HCT116 (cell line): ENCODE measurements around the gene USF2.

Experiments
- CTCF ChIP-seq, 3 experiments: fragments of 200-600 bp in 1 of 3; sonication (generic) in 1 of 3; IDR thresholded peaks in 2 of 3; conservative IDR thresholded peaks in 1 of 3; 2 replicates each; pipeline ENCODE4 v1.5.1; 2012 to 2017; ENCODE audit warnings: low read depth in 2 of 3, low read length in 2 of 3, antibody characterized with exemption in 1 of 3, borderline replicate concordance in 1 of 3, control low read depth in 1 of 3, mild to moderate bottlenecking in 1 of 3, mixed read lengths in 1 of 3, mixed run types in 1 of 3, moderate library complexity in 1 of 3; ENCODE audit not compliant: insufficient read depth in 1 of 3
- EZH2 ChIP-seq: fragments of 200-600 bp; sonication (generic); IDR thresholded peaks from 2 replicates; pipeline ENCODE4 v1.6.1; 2017; ENCODE audit warnings: antibody characterized with exemption, mixed run types
- POLR2A ChIP-seq: IDR thresholded peaks from 2 replicates; pipeline ENCODE4 v1.7.0; 2011; ENCODE audit warnings: borderline replicate concordance; ENCODE audit not compliant: insufficient read depth, insufficient read length; ENCODE audit errors: extremely low read depth
- POLR2AphosphoS5 ChIP-seq: IDR thresholded peaks from 2 replicates; pipeline ENCODE4 v1.6.1; 2011; ENCODE audit warnings: mild to moderate bottlenecking, low read depth, low read length, moderate library complexity

- TF ChIP-seq CTCF (IDR thresholded peaks at IDR 0.05 in 2 of 3, conservative IDR thresholded peaks at IDR 0.05 in 1 of 3; ENCODE audit: borderline replicate concordance in 1 of 3, insufficient read depth in 1 of 3, low read depth in 2 of 3, low read length in 2 of 3) (no peak), EZH2 (no peak), POLR2AphosphoS5 (peak; percentile 41; the same call in 1 of the 2 replicates), POLR2A (no peak)
Observed at GRCh38 chr19:35268536-35269437, at the start of gene USF2.
